ENCODE measurements around the gene UVRAG. TPM values are rescaled to one million over a fixed set of nuclear protein-coding genes. Genes with fewer than 3 reads are reported as not detected.
"Not testable (repeated sequence)": the region's sequence is repeated elsewhere in the genome, so short reads cannot be mapped to it uniquely, and the experiment has no call there.

UVRAG gene
- total RNA-seq, 1 experiment from 2014 or later = 18.0 TPM

DNA sequence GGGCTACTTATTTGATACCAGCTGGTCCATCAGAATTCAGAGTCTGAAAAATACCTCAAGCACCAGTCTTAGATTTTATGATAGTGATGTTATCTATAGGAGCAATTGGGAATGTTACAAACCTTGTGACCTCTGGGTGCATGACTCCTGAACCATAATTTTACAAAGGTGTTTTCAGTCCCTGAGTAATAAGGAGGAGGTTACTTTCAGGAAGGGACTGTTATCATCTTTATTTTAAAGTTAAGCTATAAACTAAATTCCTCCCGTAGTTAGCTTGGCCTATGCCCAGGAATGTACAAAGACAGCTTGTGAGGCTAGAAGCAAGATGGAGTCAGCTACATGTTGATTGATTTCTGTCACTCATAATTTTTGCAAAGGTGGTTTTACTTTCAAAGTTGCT lies 101.9 kb downstream of the UVRAG start:
- DNase-seq (ENCODE audit: low read depth) = no peak

DNA sequence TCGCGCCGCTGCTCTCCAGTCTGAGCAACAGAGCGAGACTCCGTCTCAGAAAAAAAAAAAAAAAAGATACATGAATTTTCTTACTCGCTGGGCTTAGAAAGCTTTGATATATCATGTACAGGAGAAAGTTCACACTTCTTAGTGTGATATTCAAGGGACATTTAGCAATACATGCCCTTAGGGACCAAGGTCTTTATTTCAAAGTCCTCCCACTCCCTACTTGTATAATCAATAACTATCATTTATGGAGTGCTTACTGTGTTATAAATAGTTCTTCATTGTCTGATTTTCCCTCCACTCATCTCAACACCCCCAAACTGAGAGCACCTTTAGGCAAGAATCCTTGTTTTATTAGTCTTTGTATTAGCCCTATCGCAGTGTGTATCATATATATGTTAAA lies 103.3 kb downstream of the UVRAG start:
- no peak for DNase-seq (ENCODE audit: low read depth)

DNA sequence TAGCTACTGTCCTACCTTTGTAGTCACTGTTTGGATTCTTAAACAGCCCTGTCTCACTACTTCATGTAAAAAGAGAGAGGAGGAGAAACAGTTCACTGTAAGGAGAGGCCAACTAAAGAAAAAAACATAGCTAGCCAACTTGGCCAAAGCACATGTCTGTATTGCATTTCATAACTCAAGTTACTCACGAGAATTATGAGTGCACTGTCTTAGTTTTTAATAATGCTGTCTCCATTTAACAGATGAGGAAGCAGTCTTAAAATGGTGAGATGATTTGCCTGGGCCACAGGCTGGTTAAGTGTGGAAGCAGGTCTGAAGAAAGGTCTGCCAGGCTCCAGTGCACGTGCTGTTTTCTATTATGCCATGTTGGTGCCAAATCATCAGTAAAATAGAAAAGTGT lies 104.5 kb downstream of the UVRAG start:
- no peak for DNase-seq (ENCODE audit: low read depth)

DNA sequence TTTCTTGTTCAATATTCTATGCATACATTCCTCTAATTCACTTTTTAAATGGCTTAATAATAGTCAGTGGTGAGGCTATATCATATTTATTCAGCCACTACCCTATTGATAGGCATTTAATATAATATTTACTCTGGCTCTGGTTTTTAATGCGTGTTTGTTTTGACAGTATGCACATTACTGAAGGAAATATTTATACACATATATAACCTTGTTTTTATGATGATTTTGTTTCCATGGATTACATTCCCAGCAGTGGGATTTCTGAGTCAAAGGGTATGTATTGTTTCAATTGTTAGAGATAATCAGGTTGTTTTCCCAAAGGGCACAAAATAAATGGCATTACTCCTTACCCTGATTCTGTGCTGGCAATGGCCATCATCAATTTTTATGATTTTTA lies 105.8 kb downstream of the UVRAG start:
- DNase-seq (ENCODE audit: low read depth) = no peak

DNA sequence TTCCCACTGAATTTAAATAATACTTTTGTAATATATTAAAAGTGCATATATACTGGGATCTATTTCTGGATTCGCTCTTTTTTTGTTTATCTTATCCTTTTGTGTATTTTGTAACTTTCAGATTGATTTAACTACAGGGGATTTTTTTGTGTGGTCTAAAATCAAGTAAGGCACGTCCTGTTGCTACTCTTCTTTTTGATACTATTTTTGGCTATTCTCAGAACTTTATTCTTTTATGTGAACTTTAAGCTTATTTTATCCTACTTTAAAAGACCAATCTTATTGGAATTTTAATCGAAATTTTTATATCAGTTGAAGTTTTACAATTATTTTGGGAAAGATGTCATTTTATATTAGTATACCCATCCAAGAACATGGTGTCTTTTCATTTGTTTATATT lies 106.8 kb downstream of the UVRAG start:
- no peak for DNase-seq (ENCODE audit: low read depth)

DNA sequence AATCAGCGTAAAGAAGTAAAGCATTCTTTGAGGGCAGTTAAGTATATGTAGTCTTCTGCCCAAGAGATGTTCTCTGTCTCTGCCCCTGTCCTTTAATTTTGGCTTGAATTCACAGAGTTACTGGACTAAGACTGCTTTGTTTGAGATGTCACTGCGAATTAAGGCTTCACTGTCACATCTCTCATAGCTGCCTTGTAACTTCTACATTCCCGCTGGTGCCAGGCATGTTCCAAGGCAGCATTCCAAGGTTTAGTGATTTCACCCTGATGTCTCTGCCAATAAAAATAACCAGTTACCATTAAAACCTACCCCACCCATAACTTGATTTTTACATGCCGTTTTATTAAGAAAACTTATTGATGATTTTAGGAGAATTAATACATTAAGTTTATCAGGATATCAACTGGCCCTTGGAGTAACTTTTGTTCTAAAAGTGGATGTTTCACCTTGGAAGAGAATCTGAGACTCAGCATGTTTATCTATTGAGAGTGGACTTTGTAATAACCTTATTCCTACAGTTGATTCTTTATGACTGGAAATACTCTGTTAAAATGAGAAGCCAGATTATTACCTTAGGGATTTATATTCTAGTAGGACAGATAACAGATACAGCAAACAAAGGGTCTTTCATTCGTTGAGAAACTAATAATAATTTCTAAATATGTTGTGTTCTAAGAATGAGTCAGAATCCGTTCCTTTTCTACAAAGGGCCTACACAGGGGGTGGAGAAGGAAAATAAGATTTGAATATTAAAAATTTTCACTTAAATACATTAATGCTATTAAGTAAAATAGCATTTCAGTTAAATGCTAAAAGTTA lies 110.2 kb downstream of the UVRAG start:
- DNase-seq (ENCODE audit: low read depth) = no peak

DNA sequence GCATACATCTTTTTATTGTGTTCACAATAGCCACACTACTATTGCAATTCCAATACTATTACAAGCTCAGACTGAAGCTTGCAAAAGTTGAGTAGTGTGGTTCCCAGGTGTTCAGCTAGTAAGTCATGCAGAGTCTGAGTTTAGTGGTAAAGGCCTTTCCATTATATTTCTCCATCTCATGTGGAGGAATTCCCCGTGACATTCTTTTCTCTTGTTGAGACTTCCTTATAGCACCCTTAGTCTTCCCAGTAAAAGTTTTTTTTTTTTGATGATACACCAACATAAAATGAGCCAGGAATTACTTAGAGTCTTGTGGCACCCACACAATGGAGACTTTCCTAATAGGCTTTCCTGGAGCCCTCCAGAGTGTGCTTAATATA lies 110.8 kb downstream of the UVRAG start:
- DNase-seq (ENCODE audit: low read depth) = no peak

DNA sequence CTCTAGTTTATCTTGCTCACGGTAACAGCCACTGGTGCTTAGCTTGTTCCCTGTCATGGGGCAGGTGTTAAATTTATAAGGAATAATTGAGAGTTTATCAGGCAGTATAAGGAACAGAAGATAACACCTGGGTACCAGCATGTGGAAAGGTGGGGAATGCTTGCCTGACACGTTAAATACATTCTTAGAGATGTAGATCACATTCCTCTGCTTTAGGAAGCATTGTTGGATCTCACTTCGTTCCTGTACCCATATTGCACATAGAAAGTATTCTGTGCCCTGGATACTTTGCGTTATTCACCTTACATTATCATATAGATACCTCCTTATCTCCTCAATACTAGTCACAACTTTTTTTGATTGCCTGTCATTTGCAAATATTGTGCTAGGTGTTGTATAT lies 114.7 kb downstream of the UVRAG start:
- DNase-seq (ENCODE audit: low read depth) = no peak

DNA sequence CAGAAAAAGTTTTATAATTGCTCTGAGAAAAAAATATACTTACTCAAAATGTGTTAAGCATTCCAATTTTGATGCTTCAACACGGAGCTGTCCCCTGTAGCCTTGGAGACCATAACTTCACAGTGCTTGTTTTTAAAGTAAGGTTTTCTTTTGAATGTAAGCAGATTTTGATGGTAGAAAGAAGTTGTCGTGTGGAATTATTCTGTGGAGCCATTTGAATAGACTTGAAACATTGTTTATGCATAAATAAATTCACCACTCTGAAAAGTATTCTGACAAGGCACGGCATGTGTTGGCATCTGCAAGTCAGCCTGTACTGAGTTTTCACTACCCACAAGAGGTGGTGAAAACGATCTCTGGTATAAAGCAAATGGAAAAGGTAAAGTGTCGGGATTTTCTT lies 115.5 kb downstream of the UVRAG start:
- DNase-seq (ENCODE audit: low read depth) = no peak

DNA sequence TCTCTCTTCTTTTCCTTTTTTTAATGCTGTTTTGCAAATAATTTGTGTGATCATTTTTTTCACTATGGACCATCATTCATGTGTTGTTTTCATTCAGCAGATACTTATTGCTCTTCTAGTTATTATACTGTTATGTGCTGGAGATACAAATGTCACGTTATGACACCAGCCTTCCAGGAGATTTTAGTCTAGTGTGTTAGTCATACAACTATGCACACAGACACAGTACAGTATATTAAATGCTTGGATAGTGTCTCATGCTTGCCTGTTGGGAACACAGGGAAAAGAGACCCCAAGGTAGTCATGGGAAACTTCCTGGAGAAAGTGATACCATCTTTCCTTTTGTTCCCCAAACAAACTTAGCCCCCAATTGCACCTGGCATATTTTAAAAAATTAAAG lies 116.1 kb downstream of the UVRAG start:
- peak; percentile 3 for DNase-seq (ENCODE audit: low read depth)

DNA sequence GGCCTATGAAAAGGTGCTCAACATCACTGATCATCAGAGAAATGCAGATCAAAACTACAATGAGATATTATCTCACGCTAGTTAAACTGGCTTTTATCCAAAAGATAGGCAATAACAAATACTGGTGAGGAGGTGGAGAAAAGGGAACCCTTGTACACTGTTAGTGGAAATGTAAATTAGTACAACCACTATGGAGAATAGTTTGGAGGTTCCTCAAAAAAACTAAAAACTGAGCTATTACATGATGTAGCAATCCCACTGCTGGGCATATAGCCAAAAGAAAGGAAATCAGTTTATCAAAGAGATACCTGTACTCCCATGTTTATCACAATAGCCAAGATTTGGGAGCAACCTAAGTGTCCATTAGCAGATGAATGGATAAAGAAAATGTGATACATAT lies 118.7 kb downstream of the UVRAG start:
- not testable (repeated sequence) for DNase-seq (ENCODE audit: low read depth)

DNA sequence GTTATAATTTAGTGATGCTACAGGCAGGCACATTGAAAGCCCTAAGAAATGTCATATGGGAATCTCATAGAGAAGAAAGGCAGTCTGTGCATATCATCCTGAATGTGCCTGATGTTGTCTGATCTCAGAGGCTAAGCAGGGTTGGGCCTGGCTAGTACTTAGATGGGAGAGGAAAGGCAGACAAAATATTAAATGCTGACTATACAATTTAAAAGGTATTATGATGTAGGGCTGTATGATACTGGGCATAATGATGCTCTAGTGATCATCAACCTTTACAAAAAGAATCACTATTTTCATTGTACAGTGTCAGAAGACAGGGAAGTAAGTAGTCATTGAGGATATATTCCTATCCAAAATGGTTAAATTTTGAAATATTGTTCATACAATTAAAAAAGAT lies 119.8 kb downstream of the UVRAG start:
- DNase-seq (ENCODE audit: low read depth) = no peak

DNA sequence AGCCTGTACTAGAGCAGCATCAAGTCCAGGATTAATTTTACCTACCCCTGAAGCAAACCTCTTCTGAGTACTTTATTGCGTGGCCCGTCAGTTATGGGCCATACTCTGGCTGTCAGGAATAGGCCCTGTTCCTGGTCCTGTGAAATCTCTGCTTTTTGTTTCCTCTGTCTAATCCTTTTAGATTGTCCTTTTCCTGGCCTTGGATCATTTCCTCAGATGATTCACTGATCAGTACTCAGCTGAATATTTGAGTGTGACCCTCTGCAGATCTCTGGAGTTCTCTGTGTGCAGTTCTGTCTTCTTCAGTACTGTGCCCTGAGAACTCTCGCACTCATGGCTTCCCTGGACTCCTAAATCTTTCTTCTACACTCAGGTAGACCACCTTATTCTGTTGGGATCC lies 123.5 kb downstream of the UVRAG start:
- no peak for DNase-seq (ENCODE audit: low read depth)

DNA sequence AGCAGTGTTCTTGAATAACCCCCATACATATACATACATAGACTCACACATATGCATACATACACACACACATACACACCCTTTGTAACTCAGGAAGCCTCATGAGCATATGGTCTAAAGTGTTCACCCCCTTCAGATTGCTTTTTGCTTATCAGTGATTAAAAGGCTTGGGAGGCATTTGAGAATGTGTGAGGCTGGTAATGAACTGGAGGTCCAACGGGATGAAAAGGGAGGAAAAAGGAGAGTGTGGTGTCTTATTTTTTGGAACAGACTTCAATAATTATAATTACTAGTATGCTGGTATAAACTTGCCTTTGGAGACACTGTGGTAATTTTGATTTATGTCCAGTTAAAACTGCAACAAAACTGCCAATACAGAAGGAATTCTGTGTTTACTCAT lies 124.5 kb downstream of the UVRAG start:
- DNase-seq (ENCODE audit: low read depth) = no peak

DNA sequence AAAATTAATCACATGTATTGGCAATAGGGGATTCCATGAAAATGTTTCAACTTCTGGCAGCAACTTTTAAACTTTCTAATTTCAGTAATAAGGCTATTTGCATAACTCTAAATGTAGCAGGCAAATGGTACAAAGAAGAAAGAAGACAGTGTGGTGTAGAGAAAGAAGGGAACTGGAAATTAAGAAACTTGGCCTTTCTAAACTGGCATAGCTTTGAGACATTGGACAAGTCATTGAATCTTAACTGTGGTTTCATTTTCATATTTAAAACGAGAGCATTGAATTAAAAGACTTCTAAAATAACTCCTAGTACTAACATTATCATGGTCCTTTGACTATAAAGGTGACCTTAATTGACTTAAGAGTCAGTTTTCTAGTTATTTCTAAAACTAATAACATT lies 125.0 kb downstream of the UVRAG start:
- DNase-seq (ENCODE audit: low read depth) = no peak

DNA sequence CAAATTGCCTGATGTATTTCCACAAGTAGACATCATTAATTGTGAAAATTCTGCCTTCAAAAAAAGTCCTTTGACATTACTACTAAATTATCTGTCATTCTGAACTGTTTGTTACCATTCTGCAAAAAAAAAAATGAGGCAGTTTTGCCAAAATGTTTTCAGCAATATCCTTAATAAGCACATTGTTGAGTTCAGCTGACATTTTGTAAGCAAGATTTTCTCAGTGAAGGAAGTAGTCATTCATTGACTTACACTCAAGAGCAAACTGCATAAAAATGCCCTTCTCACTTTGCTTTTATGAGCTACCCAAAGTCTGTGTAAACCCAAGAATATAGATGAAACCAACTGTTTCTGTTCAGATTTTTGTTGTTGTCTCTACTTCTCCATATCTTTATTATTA lies 125.9 kb downstream of the UVRAG start:
- no peak for DNase-seq (ENCODE audit: low read depth)

DNA sequence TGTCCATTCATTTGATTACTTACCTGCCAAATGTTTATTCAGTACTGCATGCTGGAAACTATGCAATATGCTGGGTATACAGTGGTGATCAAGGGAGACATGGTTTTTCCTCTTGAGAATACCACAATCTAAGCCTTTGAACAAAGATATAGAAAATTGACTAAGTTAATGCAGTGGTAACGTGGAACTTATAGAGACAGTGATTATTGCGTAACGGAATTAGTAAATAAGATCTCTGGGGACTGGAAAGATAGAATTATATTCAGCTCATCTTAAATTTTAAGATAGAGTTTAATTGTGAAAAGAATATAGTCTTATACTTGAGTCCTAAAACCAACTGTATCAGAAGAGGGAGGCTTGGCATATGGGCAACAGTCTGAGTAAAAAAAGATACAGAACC lies 129.5 kb downstream of the UVRAG start:
- DNase-seq (ENCODE audit: low read depth) = no peak

DNA sequence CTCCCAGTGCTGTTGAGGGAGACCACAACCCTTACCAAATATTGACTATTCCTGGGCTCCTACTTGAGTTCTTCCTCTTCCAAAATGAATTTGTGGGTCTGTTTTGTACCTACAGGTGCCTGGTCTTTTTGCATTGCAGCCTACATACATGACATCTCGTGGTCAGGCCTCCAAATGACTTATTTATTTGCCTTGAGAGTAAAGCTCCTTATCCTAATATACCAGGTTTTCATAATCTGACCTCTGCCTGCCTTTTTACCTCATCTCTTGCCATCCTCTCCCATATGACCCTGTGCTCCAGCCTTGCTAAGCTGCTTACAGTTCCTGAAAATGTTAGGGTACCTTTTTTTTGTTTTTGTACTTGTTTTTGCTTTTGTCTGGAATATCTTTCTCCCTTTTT lies 130.4 kb downstream of the UVRAG start:
- no peak for DNase-seq (ENCODE audit: low read depth)

DNA sequence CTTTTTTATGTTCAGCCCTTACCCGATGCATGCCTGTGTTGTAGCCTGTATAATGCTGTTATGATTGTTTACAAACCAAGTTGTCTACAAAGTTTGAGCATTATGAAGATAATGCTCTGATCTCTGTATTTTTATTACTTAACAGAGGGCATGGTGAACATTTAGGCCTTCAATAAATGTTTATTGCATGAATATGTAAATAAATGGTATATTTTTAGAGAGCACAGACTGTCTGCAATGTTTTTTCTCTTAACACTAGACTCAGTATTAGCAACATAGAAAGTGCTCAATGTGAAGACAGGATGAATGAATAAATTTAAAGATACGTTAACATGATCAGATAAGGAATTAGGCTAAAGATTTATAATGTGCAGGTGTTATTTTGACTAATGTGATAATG lies 130.9 kb downstream of the UVRAG start:
- DNase-seq (ENCODE audit: low read depth) = no peak

DNA sequence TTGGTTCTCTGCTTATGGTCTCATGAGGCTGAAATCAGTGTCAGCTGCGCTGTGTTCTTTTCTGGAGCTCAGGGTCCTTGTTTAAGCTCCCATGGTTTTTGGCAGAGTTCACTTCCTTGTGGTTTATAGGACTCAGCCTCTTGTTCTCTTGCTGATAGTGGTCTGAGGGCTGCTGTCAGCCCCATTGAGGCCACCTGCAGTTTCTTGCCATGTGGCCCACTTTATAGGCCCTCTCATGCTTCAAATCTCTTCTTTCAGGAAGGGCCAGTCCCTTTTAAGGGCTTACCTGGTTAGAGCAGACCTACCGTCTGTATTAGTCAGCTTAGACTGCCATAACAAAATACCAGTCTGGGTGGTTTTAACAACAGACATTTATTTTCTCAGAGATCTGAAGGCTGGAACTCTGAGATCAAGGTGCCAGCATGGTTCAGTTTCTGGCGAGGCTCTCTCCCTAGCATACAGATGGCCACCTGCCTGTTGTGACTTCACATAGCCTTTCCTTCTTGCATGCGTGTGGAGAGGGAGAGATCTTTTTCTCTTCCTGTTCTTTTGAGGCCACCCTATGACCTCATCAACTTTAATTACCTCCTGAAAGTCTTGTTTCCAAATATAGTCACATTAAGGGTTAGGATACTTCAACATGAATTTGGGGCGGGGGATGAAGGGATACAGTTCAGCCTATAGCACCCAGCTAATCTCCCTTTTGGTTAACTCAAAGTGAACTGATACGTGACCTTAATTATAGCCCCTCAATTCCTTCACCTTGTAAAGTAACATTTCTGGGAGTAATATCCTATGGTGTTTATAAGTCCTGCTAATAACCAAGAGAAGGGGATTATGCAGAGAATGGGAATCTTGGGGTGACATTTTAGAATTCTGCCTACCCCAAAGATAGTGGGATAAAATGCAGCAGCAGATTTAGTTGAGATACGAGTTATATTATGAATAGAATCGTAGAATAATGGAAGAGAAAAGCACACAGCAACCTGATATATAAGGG lies 131.8 kb downstream of the UVRAG start:
- DNase-seq (ENCODE audit: low read depth) = peak; percentile 19

DNA sequence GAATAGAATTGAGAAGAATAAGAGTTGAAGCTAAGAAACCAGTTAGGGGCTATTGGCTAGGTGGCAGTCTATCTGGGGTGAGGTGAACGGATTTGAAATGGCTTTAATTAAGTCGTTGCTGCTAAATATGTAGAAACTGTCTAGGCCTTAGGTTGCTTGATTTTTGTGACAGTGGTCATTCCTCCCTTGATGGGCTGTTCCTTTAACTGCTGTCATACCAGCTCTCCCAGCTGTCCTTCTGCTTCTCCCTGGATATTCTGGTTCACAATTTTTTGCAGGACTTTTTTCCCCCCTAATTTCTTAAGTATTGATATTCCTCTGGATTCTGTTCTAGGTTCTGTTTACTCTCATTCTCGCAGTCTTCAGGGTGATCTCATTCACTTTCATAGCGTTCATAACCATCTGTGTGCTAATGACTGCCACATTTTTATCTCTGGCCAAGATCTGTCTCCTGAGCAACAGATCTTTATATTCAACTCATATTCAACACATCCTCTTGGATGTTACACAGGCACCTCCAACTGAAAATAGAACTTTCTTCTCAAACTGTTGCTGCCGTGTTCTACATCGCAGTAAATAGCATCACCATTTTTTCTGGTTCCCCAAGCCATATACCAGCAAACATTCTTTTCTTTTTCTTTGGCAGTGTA lies 134.1 kb downstream of the UVRAG start:
- no peak for DNase-seq (ENCODE audit: low read depth)

DNA sequence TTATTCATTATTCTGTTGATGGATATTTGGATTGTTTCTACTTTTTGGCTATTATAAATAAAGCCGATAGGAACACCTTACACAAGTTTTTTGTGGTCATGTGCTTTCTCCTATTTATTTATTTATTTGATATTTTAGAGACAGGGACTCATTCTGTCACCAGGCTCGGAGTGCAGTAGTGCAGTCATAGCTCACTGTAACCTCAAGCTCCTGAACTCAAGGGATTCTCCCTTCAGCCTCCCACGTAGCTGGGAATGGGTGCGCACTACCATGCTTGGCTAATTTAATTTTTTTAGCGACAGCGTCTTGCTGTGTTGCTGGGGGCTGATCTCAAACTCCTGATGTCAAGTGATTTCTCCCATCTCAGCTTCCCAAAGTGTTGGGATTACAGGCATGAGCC lies 135.1 kb downstream of the UVRAG start:
- no peak for DNase-seq (ENCODE audit: low read depth)

Measured in M059J (cell line).